GM21737 (cell line): ENCODE results near the gene HHAT.
A peak's percentile ranks its signal among the peaks of the same experiment; 100 is the strongest.

ENCODE experiments used
- ATAC-seq: cut with Tn5 transposase; IDR thresholded peaks from one replicate; pipeline ENCODE4 v1.9.1; 2021; ENCODE audit warnings: mild to moderate bottlenecking, moderate library complexity; ENCODE audit not compliant: unreplicated experiment

The HHAT gene

DNA sequence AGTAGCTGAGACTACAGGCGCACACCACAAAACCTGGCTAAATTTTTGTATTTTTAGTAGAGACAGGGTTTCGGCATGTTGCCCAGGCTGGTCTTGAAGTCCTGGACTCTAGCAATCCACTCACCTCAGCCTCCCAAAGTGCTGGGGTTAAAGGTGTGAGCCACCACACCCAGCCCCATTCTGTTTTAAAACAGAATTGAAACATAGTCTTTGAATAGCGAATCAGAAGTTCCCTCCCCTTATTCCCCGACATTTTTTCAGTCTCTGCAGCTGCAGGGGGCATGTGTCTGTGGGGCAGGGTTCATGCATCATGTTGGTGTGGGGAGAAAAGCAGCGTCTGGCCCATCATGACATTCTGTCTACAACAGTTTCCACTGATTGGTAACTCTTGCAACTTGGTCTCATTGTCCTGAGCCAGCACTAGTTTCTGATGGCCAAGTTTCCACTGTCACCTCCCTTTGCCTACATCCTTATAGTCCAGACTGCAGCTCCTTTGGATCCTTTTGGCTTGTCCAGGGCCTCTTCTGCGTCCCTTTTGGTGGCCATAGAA is 15.6 kb upstream of the HHAT start:
- no peak for ATAC-seq

DNA sequence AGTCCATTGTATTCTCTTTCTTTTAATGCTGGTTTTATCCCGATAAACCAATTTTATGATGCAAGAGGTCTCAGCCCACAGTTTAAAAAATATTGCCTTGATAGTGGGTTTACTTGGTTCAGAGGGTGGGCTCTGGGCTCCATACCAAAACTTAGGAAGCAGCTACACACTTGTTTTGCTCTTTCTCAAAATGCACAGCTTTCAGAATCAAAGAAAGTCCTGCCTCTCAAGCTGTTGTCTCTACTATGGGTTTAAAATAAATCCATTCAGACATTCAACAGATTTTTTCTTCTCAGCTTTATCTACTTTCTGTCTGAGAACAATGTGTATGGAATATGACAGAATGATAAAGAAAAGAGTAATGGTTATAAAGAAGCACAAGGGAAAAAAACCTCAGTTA is 14.8 kb upstream of the HHAT start:
- no peak for ATAC-seq

DNA sequence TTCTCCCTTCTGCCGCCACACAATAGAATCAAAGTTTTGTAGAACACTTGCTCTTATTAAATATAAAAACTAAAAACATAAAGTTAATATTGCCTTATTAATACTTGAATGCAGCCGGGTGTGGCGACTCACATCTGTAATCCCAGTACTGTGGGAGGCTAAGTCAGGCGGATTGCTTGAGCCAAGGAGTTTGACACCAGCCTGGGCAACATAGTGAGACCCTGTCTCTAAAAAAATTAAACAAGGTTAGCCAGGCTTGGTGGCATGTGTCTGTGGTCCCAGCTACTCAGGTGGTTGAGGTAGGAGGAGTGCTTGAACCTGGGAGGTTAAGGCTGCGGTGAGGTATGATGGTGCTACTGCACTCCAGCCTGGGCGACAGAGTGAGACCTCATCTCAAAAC is 13.2 kb upstream of the HHAT start:
- ATAC-seq: no peak

DNA sequence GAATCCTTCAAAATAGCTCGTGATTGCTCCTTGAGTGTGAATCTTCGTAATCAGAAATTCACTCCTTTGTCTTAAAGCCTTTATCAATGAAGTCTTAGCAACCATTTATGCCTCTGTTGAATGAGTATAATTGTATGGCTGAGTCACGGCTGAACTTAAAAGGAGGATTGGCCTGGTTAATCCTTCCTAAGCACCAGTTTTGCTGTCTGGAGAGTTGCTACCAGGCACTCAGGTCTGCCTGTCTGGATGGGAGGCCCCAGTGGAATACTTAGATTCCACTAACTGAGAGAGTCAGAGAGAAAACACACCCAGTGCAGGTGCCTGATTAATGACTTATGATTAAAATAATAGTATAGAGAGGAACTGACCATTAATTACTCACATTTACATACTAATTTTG is 7.6 kb upstream of the HHAT start:
- no peak for ATAC-seq

DNA sequence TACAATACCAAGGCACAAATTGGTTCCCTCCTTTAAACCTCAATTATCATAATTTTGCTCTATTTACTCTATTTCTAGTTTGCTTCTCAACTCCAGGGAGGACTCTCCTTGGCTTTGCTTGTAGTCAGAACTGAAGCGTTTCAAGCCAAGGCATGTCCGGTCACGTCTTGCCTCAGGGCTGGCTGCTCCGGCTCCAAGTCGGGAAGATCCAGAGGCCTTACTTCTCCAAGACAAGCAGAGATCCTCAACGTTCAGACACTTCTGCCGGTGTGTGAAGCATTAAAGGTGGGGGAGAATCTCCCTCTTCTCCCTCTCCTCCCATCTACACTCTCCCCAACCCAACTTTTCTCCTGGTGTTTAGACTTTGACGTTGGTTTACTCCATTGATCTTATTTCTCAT is 7.2 kb upstream of the HHAT start:
- ATAC-seq: no peak

DNA sequence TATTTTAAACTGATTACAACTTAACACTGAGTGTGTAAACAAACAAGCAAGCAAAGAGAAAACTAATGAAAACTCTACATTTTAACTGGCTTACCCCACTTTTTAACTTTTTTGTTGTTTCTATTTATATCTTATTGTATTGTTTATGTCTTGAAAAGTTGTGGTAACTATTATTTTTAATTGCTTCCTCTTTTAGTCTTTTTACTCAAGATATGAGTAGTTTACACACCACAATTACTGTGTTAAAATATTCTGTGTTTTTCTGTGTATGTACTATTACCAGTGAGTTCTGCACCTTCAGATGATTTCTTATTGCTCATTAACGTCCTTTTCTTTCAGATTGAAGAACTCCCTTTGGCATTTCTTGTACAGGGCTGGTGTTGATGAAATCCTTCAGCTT is 4.7 kb upstream of the HHAT start:
- no peak for ATAC-seq

DNA sequence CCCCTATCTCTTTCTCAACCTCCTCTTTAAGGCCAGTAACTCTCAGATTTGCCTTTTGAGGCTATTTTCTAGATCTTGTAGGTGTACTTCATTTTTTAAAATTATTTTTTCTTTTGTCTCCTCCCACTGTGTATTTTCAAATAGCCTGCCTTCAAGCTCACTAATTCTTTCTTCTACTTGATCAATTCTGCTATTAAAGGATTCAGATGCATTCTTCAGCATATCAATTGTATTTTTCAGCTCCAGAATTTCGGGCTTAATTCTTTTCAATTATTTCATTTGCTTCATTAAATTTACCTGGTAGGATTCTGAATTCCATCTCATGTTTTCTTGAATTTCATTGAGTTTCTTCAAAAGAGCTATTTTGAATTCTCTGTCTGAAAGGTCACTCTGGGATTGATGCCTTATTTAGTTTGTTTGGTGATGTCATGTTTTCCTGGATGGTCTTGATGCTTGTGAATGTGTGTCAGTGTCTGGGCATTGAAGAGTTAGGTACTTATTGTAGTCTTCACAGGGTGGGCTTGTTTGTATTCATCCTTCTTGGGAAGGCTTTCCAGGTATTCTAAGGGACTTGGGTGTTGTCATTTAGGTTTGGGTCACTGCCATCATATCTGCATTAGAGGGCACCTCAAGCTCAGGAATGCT is 3.6 kb upstream of the HHAT start:
- ATAC-seq: no peak

DNA sequence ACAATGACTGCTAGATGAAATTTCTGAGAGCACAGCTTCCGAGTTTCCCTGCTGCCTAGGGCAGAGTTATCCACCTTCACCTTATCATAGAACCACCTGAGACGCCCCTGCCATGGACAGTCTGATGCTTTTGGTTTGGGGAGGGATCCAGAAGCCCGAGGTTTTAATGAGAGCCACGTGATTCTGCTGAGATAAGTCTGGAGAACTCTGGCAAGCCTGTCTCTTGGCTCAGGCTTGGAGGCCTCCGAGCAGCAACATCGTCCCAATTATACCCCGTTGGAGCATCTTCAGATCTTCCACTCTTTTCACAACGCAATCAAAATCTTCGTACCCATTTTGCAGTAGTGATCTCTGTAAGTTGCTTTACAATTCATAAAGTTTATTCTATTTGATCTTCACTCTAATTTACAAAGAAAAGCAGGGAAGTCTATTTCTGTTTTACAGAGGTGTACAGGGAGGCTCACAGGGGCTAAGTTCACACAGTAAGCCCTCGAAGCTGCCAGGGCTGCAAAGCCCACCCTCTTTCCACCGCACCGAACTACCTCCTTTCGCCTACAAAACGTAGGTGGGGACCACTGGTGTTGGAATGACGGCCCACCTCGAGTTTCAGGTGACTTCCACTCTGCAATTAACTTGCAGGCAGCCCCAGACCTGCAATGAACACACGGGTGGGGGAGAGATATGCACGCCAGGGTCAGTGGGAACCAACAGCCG is 513 bp upstream of the HHAT start:
- no peak for ATAC-seq

DNA sequence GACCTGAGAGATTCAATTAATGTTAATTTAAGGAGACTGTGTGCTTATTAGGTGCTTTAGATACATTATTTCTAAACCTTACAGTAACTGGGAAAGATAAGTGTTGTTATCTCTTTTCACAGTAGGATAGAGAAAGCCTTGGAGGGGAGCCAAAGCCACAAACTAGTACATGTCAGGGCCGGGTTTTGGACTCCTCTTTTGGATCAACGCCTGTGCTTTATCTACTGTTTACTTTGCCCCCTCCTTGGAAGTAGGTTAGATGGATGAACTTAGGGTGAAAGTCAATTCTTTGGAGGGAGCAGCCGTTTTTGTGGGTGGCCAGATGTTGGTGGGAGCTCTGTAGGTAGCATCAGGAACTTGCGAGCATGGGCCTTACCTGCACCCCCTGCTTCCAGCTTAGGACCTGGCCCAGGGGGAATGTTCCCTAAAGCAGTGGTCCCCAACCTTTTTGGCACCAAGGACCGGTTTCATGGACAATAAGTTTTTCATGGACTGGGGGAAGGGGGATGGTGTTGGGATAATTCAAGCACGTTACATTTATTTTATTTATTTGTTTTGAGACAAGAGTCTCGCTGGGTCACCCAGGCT is 1.7 kb downstream of the HHAT start:
- no peak for ATAC-seq

DNA sequence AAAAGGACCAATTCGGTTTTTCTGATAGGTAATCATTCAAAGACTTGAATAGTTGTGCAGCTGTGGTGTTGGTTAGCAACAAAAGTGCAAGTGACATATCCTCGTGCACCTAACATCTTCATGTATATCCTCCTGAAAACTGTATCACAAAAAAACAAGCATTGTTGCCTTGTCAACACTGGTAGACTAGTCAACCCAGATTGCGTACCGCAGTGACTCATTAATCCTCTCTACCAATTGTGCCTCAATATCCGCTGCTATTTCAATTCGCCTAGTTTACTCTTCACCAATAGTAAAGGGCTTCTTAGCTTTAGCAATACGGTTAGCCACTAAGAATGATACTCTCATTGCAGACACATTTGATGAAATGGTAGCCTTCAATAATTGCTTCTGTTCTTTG is 3.5 kb downstream of the HHAT start:
- no peak for ATAC-seq

DNA sequence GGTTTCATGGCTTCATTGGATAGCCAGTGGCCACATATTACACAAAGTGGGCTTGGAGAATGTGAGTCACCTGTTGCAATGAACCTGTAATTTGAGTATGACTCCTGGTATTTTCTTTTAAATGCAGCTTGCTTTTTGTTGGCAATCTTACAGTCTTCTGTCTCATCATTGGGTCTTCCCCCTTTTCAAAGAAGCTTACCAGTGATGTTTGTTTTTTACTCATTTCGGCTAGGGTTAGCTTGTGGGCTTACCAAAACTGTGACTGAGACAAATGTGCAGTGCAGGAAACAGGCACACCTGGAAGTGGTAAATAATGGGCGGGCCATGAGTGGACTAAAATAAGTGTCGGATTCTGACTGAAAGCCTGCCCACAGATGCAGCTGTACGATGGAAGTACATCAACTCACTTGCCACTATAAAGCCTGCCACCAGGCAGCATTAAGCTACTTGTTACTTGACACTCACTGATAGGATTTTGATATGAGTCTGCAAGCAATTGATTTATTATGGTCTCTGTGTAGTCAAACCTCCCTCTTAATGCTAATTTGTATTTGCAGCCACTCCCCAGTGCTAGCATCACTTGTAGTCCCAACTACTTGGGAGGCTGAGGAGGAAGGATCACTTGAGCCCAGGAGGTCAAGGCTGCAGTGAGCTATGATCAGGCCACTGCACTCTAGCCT is 4.2 kb downstream of the HHAT start:
- ATAC-seq: peak; percentile 79

DNA sequence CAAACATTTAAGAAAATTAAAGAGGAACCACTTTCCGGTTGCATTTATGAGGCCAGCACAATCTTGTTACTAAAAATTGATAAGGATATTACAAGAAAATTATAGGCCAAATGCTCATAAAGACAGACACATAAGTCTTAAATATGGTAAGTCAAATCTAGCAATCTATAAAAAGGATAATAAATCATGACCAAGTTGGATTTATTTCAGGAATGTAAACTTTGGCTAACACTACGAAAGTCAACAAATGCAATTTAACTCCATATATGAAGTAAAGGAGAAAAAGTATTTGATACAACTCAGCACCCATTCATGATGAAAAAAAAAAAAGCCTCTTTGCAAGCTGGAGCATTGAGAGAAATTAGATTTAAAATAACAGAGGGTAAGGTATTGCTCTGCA is 6.3 kb downstream of the HHAT start:
- no peak for ATAC-seq

DNA sequence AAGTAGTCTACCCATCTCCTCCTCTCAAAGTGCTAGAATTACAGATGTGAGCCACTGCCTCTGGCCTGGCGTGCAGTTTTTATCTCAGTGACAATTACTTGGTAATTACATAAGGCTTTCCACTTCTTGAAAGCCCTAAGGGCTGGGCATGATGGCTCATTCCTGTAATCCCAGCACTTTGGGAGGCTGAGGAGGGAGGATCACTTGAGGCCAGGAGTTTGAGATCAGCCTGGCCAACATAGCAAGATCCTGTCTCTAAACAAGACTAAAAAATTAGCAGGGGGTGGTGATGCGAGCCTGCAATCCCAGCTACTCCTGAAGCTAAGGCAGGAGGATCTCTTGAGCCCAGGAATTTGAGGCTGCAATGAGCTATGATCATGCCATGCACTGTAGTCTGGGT is 7.7 kb downstream of the HHAT start:
- ATAC-seq: no peak

DNA sequence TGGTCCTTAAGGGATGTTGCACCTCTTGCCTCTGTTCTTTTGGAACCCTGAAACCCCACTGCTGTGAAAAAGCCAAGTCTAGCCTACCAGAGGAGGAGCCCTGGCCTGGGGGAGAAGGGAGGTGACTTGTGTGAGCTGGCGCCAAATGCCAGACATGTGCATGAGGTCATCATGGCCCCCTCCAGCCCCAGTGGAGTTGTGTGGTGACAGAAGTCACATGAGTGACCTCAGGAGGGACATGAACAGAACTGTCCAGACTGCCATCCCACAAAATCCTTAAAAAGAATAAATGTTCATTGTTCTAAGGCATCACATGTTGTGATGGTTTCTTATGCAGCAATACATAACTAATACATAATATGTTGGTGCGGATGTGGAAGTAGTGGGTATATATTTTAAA is 10.8 kb downstream of the HHAT start:
- no peak for ATAC-seq

DNA sequence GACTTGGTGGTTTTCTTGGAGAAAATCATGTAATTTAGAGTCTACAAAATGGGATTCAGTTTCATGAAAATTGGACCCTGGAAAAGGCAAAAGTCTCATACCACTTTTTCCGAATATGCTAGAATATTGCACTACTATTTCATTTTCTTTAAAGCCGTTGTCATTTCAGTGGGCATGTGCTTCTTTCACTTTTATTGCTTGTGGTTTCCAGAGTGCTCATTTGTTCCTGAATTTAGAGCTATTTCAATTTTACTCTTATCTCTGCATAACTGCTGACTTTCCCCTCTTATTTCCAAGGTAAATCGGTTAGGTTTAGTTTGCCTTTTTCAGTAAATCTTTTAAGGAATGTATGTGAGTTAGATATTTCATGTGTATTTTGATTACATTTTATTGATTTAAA is 11.6 kb downstream of the HHAT start:
- no peak for ATAC-seq

DNA sequence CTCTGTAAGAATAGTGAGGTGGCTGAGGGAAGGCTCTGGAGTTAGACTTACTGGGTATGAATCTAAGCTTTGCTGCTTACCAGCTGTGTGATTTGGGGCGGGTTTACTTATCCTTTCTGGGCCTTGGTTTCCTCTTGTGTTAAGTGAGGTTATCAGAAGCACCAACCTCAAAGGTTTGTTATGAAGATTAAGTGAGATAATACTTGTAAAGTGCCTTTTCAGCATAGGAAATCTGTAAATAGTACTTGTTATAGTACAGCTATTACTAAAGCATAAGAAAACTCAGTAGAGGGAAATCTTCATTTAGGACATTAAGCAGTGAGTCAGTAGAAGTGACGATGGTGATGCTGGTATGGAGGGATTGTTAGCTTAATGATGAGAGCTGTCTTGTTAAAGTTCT is 12.1 kb downstream of the HHAT start:
- no peak for ATAC-seq

DNA sequence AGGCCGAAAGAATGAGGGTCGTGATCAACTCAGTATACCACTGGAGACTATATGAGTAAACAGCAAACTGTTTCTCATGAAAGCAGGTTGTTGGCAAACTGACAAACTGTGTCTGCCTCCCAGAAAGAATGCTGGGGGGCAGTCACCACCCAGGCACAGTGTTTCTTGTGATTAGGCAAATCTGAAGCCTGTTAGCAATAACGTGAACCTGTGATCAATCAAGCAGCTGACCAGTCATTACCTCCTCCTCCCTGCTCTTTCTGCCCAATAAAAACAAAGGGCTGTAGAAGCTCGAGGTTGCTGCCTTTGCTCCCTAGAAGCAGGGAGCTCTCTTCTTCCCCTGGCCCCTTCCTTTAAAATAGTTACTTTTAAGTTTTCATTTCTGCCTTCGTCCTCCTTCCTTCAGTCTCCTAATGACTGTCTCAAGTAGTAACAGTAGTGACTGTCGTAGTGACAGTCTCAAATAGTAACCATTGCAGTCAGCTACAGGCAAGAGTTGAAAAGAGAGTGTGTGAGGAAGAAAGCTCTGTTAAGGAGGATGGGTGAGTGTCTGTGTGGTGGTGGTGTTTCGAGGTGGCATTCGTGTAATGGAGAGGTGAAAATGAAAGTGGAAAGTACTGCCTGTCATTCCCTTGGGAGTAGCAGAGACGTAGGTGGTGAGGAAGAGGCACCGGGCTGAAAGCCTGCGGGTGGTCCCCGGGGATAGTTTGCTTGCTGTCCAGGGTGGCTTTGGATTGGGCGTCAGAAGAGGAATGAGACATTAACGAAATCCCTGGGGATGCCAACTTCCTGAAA is 14.5 kb downstream of the HHAT start:
- peak; percentile 71 for ATAC-seq

DNA sequence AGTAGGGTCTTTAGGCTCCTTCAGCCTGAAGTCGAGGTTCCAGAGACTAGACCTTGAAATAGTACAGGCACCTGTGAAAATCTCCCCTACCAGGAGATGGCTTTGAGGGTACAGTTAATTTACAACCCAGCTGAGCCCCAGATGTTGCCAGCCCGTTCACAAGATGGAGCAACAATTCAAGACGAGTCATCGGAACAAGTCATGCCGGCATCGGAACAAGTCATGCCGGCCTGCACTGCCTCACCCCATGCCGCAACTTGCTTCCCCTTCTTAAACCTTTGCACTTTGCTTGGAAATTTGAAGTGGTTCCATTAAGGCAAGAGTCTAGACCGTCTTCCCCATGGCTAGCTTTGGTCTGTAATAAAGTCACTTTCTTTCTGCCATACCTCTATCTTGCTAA is 16.0 kb downstream of the HHAT start:
- ATAC-seq: no peak

DNA sequence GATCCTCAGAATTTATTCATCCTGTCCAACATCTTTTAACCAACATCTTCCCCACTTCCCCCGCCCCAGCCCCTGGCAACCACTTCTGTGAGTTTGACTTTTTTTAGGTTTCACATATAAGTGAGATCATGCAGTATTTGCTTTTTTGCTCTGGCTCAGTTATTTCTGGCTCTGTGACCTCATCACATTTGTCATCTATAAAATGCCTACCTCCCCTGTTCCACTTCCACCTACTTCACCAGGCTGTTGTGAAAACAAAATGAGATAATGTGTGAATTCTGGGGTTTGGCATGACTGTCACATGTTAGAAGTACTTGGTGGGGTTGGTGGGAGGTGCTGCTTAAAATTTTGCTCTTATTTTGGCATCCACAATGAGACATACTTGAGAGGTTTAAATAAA is 18.4 kb downstream of the HHAT start:
- no peak for ATAC-seq

DNA sequence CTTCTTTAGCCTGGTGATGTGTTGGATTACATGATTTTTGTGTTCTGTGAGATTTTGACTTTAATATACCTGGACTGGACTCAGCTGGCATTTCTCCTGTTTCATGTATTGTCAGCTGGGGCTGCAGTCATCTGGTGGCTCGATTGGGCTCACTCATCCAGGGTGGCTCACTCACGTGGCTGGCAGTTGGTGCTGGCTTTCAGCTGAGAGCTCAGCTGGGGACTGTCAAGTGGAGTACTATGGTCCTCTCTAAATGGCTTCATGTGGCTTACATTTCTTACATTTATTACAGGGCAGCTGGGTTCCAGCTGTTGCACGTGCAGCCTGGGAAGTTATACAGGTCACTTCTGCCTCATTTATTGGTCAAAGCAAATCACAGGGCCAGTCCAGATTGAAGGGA is 22.8 kb downstream of the HHAT start:
- ATAC-seq: no peak

DNA sequence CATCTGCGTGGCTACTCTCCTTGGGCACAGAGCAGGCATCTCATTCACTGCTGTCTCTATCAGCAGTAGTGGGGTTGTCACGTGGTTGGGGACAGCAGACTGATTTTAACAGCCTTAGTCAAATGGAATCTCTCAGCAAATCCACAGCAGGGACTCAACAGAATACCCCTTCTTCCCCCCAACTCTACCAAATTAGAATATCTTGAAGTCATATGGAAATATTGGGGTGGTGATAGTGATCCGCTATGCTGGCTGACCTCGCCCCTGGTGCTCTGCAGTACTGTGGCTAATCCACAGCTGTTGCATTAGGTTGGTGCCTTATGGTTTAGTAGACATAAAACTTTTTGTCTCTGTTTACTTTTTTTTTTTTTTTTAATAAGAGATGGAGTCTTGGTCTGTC is 23.9 kb downstream of the HHAT start:
- no peak for ATAC-seq
